ENCODE results near the gene RABGGTA.

RABGGTA gene

DNA sequence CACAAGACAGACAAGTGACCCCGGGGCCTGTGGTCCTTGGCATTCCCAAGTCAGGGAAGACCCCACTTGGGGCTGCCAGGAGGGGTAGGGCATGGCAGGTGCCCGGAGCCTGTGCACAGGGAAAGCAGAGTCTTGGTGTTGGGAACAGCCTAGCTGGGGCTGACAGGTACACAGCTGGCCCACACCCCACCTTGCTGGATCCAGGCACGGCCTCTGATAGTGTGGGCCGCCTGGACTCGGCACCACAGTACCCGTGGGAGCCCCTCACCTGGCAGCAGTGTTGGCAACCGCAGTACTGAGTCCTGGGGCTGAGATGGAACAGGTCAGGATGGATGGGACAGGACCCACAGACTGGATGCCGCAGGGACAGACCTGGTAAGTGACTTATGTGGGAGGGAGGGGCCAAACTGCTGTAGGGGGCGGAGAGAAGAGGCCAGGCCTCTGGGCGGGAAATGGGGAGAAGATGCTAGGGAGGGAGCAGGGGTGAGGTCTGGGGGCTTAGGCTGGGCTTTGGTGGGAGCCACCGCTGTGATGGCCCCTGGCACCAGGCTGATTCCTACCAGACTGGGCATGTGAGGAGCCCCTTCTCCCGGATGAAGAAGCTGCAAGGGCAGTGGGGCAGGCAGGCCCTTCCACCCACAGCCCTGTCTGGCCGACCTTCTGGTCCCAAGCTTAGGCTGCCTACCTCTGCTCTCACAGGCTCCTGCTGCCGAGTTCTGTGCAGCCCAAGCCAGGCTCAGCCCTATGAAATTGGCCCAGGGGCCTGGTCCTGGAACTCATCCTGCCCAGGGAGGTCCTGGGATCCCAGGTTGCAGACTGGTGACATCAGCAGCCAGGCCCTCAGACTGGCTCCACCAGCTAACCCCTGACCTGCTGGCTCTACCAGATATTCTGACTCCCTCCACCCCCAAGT, 8.3 kb downstream of the RABGGTA start, which contains the start of gene TGM1:
Gene TGM1 (minus strand): TSS at position 357 of the 913 bp plus-strand sequence. CDS start 825 bp downstream, outside the sequence.
- H3K27me3 ChIP-seq, result no peaks in the 10 kb centered on the region

DNA sequence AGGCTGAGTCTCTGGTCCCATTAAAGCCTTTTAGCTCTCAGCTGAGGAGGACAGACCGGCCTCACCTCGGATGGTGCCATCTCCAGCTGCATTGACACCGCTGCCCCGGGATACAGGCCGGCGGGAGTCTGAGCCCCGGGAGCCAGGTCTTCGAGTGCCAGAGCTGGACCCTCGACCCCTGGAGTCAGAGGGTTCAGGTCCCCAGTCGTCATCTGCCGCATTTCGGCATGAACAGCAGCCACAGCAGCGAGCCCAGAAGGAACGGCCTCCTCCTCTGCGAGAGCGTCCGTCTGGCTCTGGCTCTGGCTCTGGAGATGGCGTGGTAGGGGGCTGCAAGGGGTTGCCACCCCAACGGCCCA, 9.4 kb downstream of the RABGGTA start:
- Histone ChIP-seq H3K9me3 (replicated peaks in 1 of 11) (no peaks in the 10 kb centered on the region), H3K9ac (0 out of 22 replicates have a peak overlapping the region, but pooled peaks of 1 of the 11 experiments have one; percentile 4), H3K27me3 (no peaks in the 10 kb centered on the region), H3K4me3 (no peak overlapping the region), H3K4me2 (no peak overlapping the region), H3K36me3 (peaks cover 6 to 80% (median 19%) of the 10 kb centered on the region in 11 experiments; a peak in 16 of 22 replicates), H3K4me1 (peaks cover 0 to 8% (median 5%) of the 10 kb centered on the region in 10 experiments; a peak in 12 of 20 replicates), H3K27ac (no peak overlapping the region), H4K20me1 (peaks cover 0 to 13% (median 0%) of the 10 kb centered on the region in 11 experiments; a peak in 2 of 22 replicates)
- TF ChIP-seq Cebpa-rat (IDR thresholded peaks at IDR 0.05), result no peak

More for the DNA sequence above, 8.3 kb downstream of the RABGGTA start, which contains the start of gene TGM1:
- Histone ChIP-seq H3K4me3 (no peak within 1 kb of the TSS), H4K20me1 (peaks cover 0 to 13% (median 0%) of the 10 kb centered on the region in 11 experiments; a peak in 2 of 22 replicates), H3K4me1 (peaks cover 0 to 14% (median 9%) of the 10 kb centered on the region in 10 experiments; a peak in 12 of 20 replicates), H3K9me3 (replicated peaks in 1 of 11) (no peaks in the 10 kb centered on the region), H3K27ac (no peak within 1 kb of the TSS), H3K36me3 (peaks cover 12 to 90% (median 26%) of the 10 kb centered on the region in 11 experiments; a peak in 18 of 22 replicates), H3K9ac (0 out of 22 replicates have a peak within 1 kb of the TSS, but pooled peaks of 2 of the 11 experiments have one; percentile 4 to 9), H3K4me2 (no peak within 1 kb of the TSS)
- no peak for TF ChIP-seq Cebpa-rat (IDR thresholded peaks at IDR 0.05)

DNA sequence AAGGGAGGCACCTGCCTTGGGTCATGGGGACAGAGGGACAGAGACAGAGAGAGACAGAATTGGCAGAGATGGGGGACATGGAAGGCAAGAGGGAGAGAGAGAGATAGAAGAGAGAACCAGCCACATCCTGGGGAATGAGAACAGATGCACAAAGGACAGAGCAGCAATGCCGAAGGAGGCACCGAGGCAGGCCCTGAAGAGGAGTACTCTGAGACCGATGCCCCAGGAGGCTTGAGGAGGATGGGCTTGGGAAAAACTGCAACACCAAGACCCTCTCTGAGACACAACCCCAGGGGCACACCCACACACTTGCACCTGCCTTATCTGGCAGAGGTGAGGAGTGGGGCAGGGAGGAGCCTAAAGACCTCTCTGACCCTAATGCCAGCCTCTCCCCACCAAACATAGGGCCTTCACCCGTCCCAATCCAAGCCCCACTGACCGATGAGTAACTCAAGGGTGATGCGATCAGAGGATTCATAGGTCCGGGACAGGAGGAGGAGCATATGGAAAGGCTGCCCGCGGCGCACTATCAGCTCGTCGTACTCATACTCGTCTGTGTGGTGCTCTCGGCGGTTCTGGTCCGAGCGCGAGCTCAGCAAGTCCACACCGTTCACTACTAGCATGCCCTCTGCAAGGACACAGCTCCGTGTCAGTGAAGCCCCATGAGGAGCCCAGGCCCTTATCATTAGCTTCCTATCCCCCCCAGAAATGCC, 10.0 kb downstream of the RABGGTA start:
- peaks cover 0 to 3% (median 0%) of the 10 kb centered on the region in 10 experiments; a peak in 4 of 20 replicates for H3K4me1 ChIP-seq
- no peak overlapping the region for H3K4me2 ChIP-seq
- no peak overlapping the region for H3K27ac ChIP-seq
- TF ChIP-seq Cebpa-rat (IDR thresholded peaks at IDR 0.05), result no peak
- peaks cover under 1 to 80% (median 14%) of the 10 kb centered on the region in 11 experiments; a peak in 15 of 22 replicates for H3K36me3 ChIP-seq
- no peak overlapping the region for H3K4me3 ChIP-seq
- 0 out of 22 replicates have a peak overlapping the region, but pooled peaks of 1 of the 11 experiments have one; percentile 4 for H3K9ac ChIP-seq
- H4K20me1 ChIP-seq, result peaks cover 0 to 13% (median 0%) of the 10 kb centered on the region in 11 experiments; a peak in 1 of 22 replicates
- H3K27me3 ChIP-seq, result no peaks in the 10 kb centered on the region
- H3K9me3 ChIP-seq (replicated peaks in 1 of 11), result no peaks in the 10 kb centered on the region

DNA sequence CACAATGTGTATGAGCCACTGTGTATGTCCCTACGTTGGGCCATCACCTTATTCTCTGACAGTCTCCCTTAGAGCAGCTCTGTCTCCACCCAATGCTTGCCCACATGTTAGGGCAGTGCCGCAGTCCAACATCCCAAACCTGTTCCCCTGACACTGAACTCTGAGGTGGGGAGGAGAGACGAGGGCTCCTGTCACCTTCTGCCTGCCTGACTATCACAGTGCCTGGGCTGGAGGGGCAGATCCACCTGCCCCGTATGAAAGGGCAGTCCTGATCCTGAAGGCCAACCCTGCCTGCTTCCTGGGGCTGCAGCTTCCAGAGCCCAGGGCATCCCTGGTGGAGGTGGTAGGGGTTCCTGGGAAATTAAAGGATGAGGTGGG, 10.6 kb downstream of the RABGGTA start:
- Histone ChIP-seq H3K9ac (no peak overlapping the region), H3K9me3 (replicated peaks in 1 of 11) (no peaks in the 10 kb centered on the region), H3K4me1 (no peaks in the 10 kb centered on the region), H3K27me3 (no peaks in the 10 kb centered on the region), H3K4me2 (no peak overlapping the region), H3K36me3 (peaks cover 0 to 80% (median 8%) of the 10 kb centered on the region in 11 experiments; a peak in 10 of 22 replicates), H4K20me1 (peaks cover 0 to 13% (median 0%) of the 10 kb centered on the region in 11 experiments; a peak in 1 of 22 replicates), H3K27ac (no peak overlapping the region), H3K4me3 (no peak overlapping the region)
- TF ChIP-seq Cebpa-rat (IDR thresholded peaks at IDR 0.05), result no peak

DNA sequence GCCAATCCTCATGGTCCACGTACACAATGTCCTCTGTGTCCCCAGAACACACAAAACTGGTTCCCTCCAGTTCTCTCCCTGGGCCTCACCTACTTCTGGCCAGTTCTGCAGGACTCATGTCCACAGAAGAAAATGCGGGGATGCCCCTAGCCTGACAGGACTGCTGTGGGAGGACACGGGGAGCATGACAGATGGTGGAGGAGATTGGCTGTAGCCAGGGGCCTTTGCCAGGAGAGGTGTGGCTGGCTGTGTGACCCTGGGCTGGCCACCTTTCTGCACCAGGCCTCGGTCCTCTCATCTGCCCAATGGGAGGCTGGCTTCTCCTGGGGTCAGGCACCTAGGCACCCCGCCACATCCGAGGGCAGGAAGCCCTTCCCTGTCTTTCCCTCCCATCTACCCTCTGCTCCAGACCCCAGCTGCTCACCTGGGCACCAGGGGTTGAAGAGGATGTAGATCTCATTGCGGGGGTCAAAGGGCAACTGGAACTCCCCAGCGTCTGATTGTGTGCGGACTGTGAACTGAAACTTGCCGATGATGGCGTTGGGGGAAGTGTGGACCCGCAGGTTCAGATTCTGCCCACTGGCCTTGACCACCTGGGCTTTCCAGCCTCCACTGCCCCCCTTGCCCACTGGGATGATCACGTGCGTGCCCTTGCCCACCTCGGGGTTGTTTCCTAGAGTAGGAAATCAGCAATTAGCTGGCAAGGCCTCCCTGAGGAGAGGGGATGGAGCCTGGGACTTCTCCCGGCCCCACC, 11.2 kb downstream of the RABGGTA start:
- TF ChIP-seq Cebpa-rat (IDR thresholded peaks at IDR 0.05), result no peak
- Histone ChIP-seq H3K9ac (no peak overlapping the region), H3K27me3 (no peaks in the 10 kb centered on the region)

DNA sequence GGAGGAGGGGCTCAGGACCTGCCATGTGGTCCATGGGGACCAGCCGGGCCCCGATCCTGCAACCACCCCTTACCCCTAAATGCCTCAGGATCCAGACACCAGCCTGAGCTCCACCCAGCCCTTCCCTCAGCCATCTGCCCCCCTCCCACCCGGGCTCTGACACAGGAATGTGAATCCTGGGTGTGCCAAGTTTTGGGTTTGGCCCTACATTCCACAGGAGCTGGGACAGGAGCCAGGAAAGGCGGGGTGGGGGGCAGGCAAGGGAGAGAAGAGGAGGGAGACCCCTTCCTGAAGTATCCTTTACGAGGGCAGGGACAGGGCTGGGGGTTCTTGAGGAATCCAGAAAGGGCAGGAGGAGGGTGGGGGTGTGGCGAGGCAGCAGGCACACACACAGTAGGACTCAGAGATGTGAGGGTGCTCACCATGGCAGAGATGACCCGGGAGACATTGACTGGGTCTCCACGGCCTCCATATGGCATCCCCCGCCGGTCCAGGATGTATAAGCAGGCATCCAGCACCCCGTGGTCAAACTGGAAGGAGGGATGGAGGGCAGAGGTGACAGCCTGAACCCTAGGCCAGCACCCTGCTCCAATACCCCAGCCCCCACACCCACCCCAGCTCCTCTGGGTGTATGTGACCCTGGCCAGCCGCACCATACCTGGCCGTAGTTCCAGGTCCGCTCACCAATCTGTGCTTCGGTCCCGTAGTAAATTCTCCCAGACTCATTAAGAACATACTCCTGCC, 11.9 kb downstream of the RABGGTA start:
- Histone ChIP-seq H3K36me3 (peaks cover 0 to 80% (median 11%) of the 10 kb centered on the region in 11 experiments; a peak in 12 of 22 replicates), H3K27ac (no peak overlapping the region), H3K9me3 (replicated peaks in 1 of 11) (no peaks in the 10 kb centered on the region), H3K4me1 (no peaks in the 10 kb centered on the region), H3K4me2 (no peak overlapping the region), H3K9ac (no peak overlapping the region), H3K27me3 (no peaks in the 10 kb centered on the region), H4K20me1 (peaks cover 0 to 13% (median 0%) of the 10 kb centered on the region in 11 experiments; a peak in 1 of 22 replicates), H3K4me3 (no peak overlapping the region)
- no peak for TF ChIP-seq Cebpa-rat (IDR thresholded peaks at IDR 0.05)

More for the DNA sequence above, 11.2 kb downstream of the RABGGTA start:
- H3K4me3 ChIP-seq, result no peak overlapping the region
- H3K4me1 ChIP-seq, result no peaks in the 10 kb centered on the region
- peaks cover 0 to 13% (median 0%) of the 10 kb centered on the region in 11 experiments; a peak in 1 of 22 replicates for H4K20me1 ChIP-seq
- no peak overlapping the region for H3K4me2 ChIP-seq
- no peak overlapping the region for H3K27ac ChIP-seq
- no peaks in the 10 kb centered on the region for H3K9me3 ChIP-seq (replicated peaks in 1 of 11)
- peaks cover 0 to 80% (median 6%) of the 10 kb centered on the region in 11 experiments; a peak in 12 of 22 replicates for H3K36me3 ChIP-seq

DNA sequence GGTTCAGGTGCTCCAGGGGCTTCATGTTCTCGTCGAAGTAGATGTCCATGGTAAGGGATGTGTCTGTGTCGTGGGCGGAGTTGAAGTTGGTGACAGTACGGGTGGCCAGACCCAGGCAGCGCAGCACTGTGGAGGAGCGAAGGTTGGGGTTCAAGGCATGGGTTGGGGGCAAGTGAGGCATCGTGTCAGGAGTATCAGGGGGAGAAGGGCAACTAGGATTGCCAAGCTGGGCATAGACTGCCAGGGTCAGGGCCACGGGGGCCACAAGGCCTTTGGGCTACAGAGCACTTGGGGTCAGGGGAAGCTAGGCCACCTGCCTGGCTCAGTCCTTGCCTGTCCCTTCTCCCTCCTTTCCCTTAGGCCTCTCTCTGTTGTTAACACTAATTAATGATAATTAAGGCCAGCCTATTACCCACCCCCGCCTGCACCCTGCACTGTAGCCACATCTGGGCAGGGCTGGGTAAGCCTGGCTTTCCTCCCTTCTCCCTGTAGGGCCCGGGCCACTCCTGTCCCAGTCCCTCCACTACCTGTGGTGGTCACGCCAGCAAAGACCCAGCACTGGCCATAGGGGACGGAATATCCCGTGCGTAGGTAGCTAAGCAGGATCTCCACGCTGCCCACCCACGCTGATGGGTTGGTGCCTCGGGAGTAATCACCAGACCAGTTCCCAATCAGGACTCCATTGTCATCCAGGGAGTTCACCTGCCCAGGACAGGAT, 12.7 kb downstream of the RABGGTA start:
- no peak overlapping the region for H3K4me3 ChIP-seq
- H3K4me1 ChIP-seq, result no peaks in the 10 kb centered on the region
- H3K27ac ChIP-seq, result no peak overlapping the region
- H3K9me3 ChIP-seq (replicated peaks in 1 of 11), result no peaks in the 10 kb centered on the region
- no peaks in the 10 kb centered on the region for H3K27me3 ChIP-seq
- H3K4me2 ChIP-seq, result no peak overlapping the region
- peaks cover 0 to 13% (median 0%) of the 10 kb centered on the region in 11 experiments; a peak in 1 of 22 replicates for H4K20me1 ChIP-seq
- H3K9ac ChIP-seq, result no peak overlapping the region; a peak in 1 of 22 replicates
- H3K36me3 ChIP-seq, result peaks cover 0 to 80% (median 18%) of the 10 kb centered on the region in 11 experiments; a peak in 12 of 22 replicates
- no peak for TF ChIP-seq Cebpa-rat (IDR thresholded peaks at IDR 0.05)
